ENCODE measurements around the gene MACROD2.

GRCh38 chr20:15227102-15227501 is 1231.8 kb downstream of the MACROD2 start:
- TF ChIP-seq CTCF (IDR thresholded peaks at IDR 0.05) (no peak), POLR2A (IDR thresholded peaks at IDR 0.05) (no peak)

Measured in uterus (tissue), 2 donors.